Measurements from ENCODE around the gene MICU1.
"Not testable (repeated sequence)": the region's sequence is repeated elsewhere in the genome, so short reads cannot be mapped to it uniquely, and the experiment has no call there.

The MICU1 gene

DNA sequence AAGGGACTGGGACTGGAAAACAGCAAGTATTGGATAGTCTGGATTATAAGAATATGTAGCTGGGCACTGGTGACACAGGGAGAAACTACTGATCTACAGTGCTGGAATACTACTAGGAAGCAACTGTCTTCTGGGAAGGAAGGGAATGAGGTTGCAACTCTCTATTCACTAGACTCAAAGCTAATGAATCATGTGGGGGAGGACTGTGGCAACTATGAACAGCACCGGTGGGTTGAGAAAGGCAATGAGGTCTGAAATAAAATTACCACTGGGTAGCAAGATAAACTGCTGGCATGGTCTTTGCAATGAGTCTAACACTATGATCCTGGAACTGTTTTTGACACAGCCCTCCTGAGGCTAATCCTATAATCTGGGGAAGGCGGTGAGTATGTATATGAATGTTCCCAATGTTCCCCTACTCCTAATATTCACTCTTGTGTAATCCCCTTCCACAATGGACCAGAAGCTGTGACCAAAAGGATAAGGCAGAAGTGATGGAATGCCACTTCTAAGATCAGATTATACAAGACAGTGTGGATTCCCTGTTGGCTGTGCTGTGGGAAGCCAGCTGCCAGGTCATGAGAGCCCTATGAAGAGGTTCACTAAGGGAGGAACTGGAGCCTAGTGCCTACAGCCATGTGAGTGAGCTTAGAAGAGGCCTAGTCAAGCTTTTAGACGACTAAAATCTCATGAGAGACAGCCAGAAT, 169.8 kb downstream of the MICU1 start:
- no peak for DNase-seq (ENCODE audit: low read depth in 2 of 3, low spot score in 1 of 3)

DNA sequence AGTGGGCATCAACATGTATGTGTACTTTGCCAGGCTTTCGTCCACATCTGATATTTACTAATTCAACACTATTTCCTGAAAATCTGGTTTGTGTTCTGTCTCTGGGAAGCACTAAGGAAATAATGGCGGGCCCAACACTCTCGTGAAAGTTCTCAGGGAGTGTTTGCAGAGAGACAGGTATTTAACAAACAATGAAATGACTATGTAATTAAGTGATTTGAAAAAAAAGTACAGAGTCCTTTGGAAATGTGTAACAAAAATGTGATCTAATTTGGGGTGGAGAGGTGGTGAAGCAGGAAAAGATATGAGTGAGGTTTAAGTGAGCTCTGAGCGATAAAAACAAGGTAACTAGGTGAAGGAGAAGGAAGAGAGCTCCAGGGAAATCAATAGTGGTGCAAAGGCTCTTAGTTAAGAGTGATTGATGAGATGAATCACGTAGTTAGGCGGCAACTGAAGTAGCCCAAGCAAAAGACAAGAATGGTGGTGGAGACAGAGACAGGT, 175.9 kb downstream of the MICU1 start:
- DNase-seq (ENCODE audit: low read depth in 2 of 3, low spot score in 1 of 3): no peak

DNA sequence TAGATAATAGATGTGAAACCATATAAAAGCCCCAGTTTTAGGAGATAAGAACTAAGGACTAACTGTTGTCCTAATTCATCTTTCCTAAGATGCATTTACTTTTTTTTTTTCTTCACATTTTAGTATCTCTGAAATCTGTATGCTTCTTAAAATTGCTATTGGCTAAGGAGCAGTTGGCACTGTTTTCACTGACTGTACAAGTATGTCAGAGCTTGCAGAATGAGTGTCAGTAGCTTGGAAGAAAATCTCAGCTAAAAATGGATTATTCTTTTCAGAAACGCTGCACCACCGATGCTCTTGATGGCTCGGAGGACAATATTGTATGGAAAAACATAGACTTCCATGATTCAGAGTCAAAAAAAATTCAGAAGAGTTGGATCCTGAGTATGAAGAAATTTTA, 180.0 kb downstream of the MICU1 start:
- DNase-seq (ENCODE audit: low read depth in 2 of 3, low spot score in 1 of 3): no peak

DNA sequence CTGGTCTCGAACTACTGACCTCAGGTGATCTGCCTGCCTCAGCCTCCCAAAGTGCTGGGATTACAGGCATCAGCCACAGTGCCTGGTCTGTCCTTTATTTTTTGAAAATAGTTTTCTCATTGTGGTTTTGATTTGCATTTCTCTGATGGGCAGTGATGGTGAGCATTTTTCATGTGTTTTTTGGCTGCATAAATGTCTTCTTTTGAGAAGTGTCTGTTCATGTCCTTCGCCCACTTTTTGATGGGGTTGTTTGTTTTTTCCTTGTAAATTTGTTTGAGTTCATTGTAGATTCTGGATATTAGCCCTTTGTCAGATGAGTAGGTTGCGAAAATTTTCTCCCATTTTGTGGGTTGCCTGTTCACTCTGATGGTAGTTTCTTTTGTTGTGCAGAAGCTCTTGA, 182.9 kb downstream of the MICU1 start:
- not testable (repeated sequence) for DNase-seq (ENCODE audit: low read depth in 2 of 3, low spot score in 1 of 3)

DNA sequence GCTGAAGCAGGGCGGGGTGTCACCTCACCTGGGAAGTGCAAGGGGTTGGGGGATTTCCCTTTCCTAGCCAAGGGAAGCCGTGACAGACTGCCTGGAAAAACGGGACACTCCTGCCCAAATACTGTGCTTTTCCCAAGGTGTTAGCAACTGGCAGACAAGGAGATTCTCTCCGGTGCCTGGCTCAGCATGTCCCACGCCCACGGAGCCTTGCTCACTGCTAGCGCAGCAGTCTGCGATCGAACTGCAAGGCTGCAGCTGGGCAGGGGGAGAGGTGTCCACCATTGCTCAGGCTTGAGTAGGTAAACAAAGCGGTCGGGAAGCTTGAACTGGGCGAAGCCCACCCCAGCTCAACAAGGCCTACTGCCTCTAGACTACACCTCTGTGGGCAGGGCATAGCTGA, 190.3 kb downstream of the MICU1 start:
- no peak for DNase-seq (ENCODE audit: low read depth in 2 of 3, low spot score in 1 of 3)

DNA sequence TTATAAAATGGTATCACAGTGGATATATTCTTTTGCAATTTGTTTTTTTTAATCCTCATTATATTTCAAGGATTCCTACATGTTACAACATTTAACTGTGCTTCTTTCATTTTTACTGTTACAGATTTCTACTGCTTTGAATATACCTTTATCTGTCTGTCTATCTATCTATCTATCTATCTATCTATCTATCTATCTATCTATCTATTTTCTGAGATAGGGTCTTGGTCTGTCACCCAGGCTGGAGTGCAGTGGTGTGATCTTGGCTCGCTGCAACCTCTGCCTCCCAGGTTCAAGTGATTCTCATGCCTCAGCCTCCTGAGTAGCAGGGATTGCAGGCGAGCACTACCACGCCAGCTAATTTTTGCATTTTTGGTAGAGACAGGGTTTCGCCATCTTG, 194.9 kb downstream of the MICU1 start:
- DNase-seq (ENCODE audit: low read depth in 2 of 3, low spot score in 1 of 3): not testable (repeated sequence)

DNA sequence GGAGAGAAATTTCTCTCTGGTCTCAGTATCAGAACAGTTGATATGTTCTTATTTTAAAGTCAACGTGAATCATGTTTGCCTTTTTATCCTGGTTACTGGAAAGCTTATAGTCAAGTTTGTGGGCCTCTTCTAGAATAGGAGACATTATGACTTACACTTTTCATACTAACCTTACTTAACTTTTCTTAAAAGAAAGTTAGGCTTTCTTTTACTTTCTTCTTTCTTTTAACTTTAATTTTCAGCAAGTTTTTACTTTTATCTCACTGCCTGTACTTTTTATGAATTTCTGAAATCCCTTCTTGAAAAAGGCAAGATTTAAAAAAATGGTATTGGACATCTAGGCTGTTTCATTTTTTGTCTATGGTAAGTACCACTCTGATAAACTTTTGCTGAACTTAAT, 195.9 kb downstream of the MICU1 start:
- no peak for DNase-seq (ENCODE audit: low read depth in 2 of 3, low spot score in 1 of 3)

DNA sequence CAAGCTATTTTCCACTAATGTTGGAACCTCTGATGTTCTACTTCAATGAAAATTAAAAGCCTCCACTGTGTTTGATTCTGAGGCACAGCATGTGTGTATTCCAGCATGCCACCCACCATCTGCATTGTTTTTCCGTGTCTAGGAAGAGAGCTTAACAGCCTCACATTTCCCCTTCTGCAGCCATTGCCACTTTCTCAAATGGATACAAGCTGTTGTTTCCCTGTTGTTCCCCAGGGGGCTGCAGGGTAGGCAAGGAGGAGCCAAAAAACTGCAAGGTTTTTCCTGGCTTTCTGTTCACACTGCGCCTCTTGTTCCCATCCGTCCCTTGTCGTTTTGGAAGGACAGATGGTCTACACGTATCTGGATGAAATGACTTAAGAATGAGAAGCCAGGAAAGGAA, 198.9 kb downstream of the MICU1 start:
- DNase-seq (ENCODE audit: low read depth in 2 of 3, low spot score in 1 of 3): no peak

DNA sequence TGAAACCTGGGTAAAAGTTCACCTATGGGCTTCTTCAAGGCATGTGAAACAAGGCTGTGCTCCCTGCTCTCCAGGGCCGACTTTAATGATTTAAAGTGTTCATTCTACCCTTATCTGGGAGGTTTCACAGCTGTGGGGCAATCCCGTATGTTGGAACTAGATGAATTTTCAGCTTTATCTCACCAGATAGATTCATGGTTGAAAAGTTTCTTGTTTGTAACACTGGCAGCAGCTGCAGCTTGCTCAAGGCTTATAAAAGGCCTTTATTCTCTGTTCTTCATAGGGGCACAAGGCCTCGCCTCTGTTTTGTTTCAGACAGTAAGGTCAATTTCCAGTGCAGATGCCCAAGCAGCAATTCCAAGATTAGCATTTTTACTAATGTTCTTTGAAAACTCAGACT, 200.7 kb downstream of the MICU1 start:
- no peak for DNase-seq (ENCODE audit: low read depth in 2 of 3, low spot score in 1 of 3)

DNA sequence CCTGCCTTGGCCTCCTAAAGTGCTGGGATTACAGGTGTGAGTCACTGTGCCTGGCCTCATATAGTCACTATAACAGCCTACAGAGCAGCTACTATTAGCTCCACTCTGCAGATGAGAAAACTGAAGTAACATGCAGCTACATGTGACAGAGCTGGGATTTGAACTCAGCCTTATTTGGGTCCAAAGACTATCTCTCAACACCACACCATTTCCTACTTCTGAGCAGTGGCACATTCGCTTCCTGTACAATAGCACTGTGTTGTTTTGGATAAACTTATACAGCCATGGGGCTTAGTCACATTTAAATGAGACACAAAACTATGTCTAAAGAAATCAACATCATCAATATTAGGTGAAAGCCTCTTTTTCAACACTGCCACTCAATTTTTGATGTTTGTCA, 201.3 kb downstream of the MICU1 start:
- no peak for DNase-seq (ENCODE audit: low read depth in 2 of 3, low spot score in 1 of 3)

DNA sequence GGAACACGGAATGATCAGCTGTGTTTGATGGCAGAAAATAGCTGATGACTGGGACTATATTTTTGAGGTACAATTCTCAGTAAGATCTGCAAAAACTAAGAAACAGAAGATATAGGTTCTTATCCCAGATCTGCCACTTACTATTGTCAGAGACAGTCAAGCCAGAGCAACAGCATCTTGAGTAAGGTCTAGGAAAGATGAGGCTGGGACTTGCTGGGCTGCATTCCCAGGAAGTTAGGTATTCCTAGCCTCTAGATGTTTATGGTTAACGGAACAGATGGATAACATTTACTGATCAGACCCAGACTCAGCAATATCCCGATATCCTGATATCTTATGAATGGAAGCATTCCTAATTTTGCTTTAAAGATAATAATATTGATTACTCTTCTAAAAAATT, 202.5 kb downstream of the MICU1 start:
- DNase-seq (ENCODE audit: low read depth in 2 of 3, low spot score in 1 of 3): no peak

DNA sequence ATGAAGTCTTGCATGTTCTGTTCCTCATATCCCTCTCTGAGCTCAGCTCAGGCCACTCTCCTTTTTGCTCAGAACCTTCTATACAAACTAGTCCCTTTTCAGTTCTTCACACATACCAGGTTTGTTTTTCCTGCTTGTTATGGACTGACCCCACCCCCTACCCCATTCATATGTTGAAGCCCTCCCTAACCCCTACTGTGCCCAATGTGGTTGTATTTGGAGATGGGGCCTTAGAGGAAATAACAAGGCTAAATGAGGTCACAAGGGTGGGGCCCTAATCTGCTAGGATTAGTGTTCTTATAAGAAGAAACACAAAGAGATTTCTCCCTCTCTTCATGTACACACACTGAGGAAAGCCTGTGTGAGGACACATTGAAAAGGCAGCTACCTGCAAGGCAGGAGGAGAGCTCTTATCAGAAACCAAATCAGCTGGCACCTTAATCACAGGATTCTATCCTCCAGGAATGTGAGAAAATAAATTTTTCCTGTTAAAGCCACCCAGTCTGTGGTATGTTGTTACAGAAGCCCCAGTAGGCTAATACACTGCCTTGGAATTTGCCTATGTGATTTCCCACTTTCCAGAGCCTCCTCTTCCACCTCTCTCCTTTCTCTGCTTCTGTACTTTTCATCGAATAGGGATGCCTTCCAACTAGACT, 203.9 kb downstream of the MICU1 start:
- DNase-seq (ENCODE audit: low read depth in 2 of 3, low spot score in 1 of 3): no peak

DNA sequence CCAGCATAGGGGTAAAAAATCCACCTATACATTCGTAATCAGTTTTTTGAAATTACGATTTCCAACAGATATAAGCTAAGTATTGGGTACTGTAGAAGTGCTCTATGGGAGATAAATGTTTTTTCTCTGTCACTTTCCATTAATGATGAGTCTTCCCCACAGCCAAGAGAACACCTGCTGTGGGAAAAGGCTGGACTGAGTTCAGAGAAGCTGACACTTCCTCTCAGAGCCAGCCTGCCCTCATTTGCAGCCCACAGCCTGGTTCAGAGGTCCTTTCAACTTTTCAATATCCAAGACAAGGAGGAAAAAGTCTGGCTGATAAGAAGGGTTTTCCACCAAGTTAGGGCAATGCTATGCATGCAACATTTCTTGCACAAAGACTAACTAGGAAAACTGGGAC, 206.6 kb downstream of the MICU1 start:
- DNase-seq (ENCODE audit: low read depth in 2 of 3, low spot score in 1 of 3): no peak

DNA sequence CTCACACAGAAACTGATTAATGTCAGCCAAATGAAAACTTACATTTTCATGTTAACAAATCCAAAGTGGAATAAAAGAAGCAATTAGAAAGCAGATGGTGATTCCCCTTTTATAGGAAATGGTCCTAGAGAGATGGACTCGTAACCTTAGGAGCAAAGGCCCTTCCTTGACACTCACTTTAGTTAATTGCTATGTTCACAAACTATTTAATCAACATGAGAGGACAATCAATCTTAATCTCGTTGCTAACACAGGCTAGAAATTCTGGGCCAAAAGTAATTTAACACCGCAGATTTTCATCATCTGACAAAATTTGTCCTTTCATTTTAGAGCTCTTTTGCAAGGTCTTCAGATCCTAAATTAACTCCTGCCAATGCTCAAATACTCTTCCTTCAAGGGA, 207.2 kb downstream of the MICU1 start:
- no peak for DNase-seq (ENCODE audit: low read depth in 2 of 3, low spot score in 1 of 3)

DNA sequence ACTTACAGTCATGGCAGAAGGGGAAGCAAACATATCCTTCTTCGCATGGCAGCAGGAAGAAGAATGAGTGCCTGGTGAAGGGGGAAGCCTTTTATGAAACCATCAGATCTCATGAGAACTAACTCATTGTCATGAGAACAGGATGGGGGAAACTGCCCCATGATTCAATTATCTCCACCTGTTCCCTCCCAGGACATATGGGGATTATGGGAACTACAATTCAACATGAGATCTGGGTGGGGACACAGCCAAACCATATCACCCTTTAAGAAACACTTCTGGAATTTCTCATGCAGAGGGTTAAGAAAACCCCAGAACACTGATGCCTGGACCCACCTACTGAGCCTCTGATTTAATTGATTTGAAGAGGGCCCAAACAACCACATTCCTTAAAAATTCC, 207.9 kb downstream of the MICU1 start:
- no peak for DNase-seq (ENCODE audit: low read depth in 2 of 3, low spot score in 1 of 3)

DNA sequence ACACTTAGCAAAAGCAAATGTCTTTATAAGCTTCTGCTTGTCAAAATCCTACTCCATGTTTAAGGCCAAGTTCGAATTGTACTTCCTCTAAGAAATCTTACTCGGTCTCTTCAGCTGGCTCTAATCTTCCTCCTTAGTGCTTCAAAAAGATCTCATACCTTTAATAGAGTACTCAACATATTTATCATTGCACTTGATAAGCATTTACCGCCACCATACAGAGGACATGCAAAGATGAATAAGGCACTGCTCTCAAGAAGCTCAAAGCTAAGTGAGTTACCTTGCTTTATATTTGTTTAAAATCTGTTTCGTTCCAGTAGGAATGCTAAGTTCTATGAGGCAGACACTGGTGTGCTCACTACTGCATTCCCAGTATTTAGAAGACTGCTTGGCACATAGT, 209.2 kb downstream of the MICU1 start:
- DNase-seq (ENCODE audit: low read depth in 2 of 3, low spot score in 1 of 3): no peak

DNA sequence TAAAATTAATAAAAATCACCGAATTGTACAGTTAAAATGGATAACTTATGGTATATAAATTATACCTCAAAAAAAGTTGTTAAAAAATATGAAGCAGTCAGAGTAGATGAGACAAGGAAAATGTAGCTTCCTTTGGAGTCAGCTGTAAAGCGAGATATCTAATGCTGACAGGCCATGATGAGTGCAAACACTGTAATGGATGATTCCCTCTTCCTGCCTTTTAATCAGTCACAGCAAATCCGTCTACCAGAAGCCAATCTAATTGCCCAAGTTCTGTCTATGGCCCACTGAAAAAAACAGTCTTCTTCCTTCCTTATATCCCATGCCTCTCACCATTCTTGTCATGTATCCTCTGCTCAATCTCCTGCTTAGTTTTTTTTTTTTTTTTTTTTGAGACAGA, 211.2 kb downstream of the MICU1 start:
- DNase-seq (ENCODE audit: low read depth in 2 of 3, low spot score in 1 of 3): no peak

DNA sequence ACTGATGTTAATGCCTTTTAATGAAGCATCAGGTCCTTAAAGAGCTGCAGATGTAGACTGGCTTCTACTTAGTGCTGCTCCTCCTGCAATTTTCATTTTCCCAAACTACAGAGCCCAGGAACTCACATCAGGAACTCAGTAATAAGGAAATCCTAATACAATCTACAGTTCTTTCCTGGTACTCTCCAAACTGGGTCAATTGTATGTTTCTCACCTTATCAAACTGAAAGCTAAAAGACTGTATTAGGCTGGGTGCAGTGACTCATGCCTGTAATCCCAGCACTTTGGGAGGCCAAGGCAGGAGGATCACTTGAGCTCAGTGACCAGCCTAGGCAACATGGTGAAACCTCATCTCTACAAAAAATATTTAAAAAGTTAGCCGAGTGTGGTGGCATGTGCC, 216.7 kb downstream of the MICU1 start:
- no peak for DNase-seq (ENCODE audit: low read depth in 2 of 3, low spot score in 1 of 3)

DNA sequence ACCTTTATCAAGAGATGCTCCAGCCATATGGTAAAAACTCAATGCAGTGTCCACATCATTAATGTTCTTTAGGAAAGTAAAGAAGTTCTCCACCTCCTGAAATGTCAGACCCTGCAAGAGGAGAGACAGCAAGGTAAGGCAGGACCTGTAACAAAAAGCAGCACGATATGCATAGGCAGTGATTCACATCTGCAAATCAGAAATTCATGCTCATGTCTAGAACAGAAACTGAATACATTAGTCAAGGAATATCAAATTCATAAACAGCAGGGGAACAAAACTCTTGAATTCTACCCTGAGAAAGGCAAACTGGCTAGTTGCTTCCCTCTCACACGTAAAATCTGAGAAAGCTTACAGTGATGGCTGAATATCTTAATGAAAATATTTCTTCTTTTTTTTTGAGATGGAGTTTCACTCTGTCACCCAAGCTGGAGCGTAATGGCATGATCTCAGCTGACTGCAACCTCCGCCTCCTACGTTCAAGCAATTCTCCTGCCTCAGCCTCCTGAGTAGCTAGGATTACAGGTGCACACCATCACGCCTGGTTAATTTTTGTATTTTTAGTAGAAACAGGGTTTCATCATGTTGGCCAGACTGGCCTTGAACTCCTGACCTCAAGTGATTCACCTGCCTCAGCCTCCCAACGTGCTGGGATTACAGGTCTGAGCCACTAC, 217.8 kb downstream of the MICU1 start:
- DNase-seq (ENCODE audit: low read depth in 2 of 3, low spot score in 1 of 3): no peak

DNA sequence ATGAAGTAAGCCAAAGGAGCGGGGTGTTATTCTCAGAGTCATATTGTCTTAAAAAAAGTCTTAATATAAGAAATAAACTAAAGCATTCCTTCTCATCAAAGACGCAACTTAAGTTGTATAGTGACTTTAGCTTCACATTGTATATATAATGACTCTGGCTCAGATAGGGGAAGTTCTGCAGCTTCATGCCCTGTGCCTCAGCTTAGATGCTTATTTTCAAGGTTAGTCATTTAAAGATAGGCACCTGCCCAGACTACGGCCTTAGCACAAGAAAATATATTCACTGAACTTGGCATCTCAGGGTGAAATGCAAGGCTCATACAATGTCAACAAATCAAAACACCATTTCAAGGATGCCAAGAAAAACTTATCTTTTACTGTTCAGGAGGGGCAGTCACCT, 218.4 kb downstream of the MICU1 start:
- DNase-seq (ENCODE audit: low read depth in 2 of 3, low spot score in 1 of 3): no peak

DNA sequence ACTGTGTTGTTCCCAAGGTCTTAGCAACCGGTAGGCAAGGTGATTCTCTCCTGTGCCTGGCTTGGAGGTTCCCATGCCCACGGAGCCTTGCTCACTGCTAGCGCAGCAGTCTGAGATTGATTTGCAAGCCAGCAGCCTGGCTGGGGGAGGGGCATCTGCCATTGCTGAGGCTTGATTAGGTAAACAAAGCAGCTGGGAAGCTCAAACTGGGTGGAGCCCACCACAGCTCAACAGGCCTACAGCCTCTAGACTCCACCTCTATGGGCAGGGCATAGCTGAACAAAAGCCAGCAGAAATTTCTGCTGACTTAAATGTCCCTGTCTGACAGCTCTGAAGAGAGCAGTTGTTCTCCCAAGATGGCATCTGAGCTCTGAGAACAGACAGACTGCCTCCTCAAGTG, 230.3 kb downstream of the MICU1 start:
- not testable (repeated sequence) for DNase-seq (ENCODE audit: low read depth in 2 of 3, low spot score in 1 of 3)

DNA sequence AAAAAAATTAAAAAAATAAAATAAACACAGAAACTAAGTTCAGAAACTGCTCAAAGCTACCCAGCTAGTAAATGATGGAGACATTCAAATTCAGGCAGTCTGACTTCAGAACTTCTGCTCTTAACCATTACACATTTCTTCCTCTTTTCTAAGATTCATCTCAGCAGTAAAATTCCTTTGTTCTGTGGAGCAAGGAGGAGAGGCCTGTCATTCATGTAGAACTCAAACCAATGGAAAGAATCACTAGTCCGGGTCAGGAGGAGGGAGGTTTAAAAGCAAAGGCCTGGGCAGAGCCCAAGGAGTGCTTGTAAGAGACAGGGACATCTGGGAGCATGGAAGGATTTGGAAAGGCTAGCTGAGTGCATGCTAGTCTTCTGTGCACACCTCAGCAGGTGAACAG, 233.3 kb downstream of the MICU1 start:
- no peak for DNase-seq (ENCODE audit: low read depth in 2 of 3, low spot score in 1 of 3)
